PC-3 (cell line): Measurements from ENCODE around the gene ZNF296. TPM values are rescaled to one million over a fixed set of nuclear protein-coding genes. Genes with fewer than 3 reads are reported as not detected.

Source experiments
- ATAC-seq: fragments of 200-7000 bp; cut with Tn5 transposase; 2 replicates; pipeline ENCODE4 v1.9.1; 2020; ENCODE audit warnings: mild to moderate bottlenecking, moderate library complexity
- BruUV-seq: library from RNA; stranded (reverse); fragments of 400-500 nt; replicated peaks from 2 replicates; lab custom pipeline; 2021; lab: Mats Ljungman, UMichigan
- CTCF ChIA-PET: fragments of 300-600 bp; sonication (Branson Sonifier 250); formaldehyde crosslinking; loops from one replicate; lab custom pipeline; 2022; ENCODE audit warnings: antibody characterized with exemption; lab: Charles Lee
- POLR2A ChIA-PET: fragments of 300-600 bp; sonication (Branson Sonifier 250); formaldehyde crosslinking; loops from one replicate; lab custom pipeline; 2022; ENCODE audit warnings: antibody characterized with exemption; ENCODE audit not compliant: unreplicated experiment; lab: Charles Lee
- DNase-seq: peaks from one replicate; pipeline ENCODE4 v3.0.0-alpha.2; 2015
- H2AFZ ChIP-seq: fragments of 300-600 bp; sonication (generic); 2 replicates; pipeline ENCODE4 v1.6.0; 2016; ENCODE audit warnings: antibody characterized with exemption, low read length
- H3F3A ChIP-seq: fragments of 300-600 bp; sonication (generic); one replicate; pipeline ENCODE4 v1.6.0; 2017; ENCODE audit warnings: antibody characterized with exemption, low read length, control low read depth, mild to moderate bottlenecking; ENCODE audit not compliant: unreplicated experiment
- H3K27ac ChIP-seq: fragments of 300-600 bp; sonication (generic); 2 replicates; pipeline ENCODE4 v1.5.1; 2016; ENCODE audit warnings: mild to moderate bottlenecking, low read length
- H3K27me3 ChIP-seq: fragments of 300-600 bp; sonication (generic); 2 replicates; pipeline ENCODE4 v1.6.1; 2016; ENCODE audit warnings: low read length, mixed read lengths
- H3K36me3 ChIP-seq: fragments of 300-600 bp; sonication (generic); 2 replicates; pipeline ENCODE4 v1.6.1; 2016; ENCODE audit warnings: low read depth, mixed run types, low read length, mixed read lengths
- H3K4me1 ChIP-seq: fragments of 300-600 bp; sonication (generic); 2 replicates; pipeline ENCODE4 v1.5.1; 2016; ENCODE audit warnings: low read length; ENCODE audit not compliant: insufficient read depth
- H3K4me2 ChIP-seq: fragments of 300-600 bp; sonication (generic); 2 replicates; pipeline ENCODE4 v1.6.0; 2016; ENCODE audit warnings: low read length
- H3K4me3 ChIP-seq: fragments of 300-600 bp; sonication (generic); 2 replicates; pipeline ENCODE4 v1.5.1; 2016; ENCODE audit warnings: mild to moderate bottlenecking, low read length, mixed read lengths
- H3K79me2 ChIP-seq: fragments of 300-600 bp; sonication (generic); 2 replicates; pipeline ENCODE4 v1.6.1; 2017; ENCODE audit warnings: low read length, mixed read lengths
- H3K9ac ChIP-seq: fragments of 300-600 bp; sonication (generic); 2 replicates; pipeline ENCODE4 v1.6.0; 2016; ENCODE audit warnings: mild to moderate bottlenecking, low read length
- H3K9me2 ChIP-seq: fragments of 300-600 bp; sonication (generic); replicated peaks from 2 replicates; pipeline ENCODE4 v1.6.1; 2016; ENCODE audit warnings: mixed run types, low read length, mixed read lengths
- H3K9me3 ChIP-seq: fragments of 300-600 bp; sonication (generic); 2 replicates; pipeline ENCODE4 v1.6.1; 2016; ENCODE audit warnings: low read length, mixed read lengths
- H4K20me1 ChIP-seq: fragments of 300-600 bp; sonication (generic); 2 replicates; pipeline ENCODE4 v1.6.1; 2016; ENCODE audit warnings: low read length, mixed read lengths
- CTCF ChIP-seq: fragments of 300-600 bp; sonication (generic); conservative IDR thresholded peaks from 2 replicates; pipeline ENCODE4 v1.5.1; 2017; ENCODE audit warnings: antibody characterized with exemption, low read depth, mild to moderate bottlenecking, low read length
- EZH2 ChIP-seq: fragments of 300-600 bp; sonication (generic); IDR thresholded peaks from one replicate; pipeline ENCODE4 v1.6.1; 2017; ENCODE audit warnings: antibody characterized with exemption, mild to moderate bottlenecking, low read length; ENCODE audit not compliant: unreplicated experiment
- EZH2phosphoT487 ChIP-seq: fragments of 300-600 bp; sonication (generic); IDR thresholded peaks from 2 replicates; pipeline ENCODE4 v1.6.1; 2018; ENCODE audit warnings: mild to moderate bottlenecking, antibody characterized with exemption, low read length, borderline replicate concordance
- intact Hi-C: fragments of 100-400 bp; cut with micrococcal nuclease; formaldehyde crosslinking; loops from 2 replicates; pipeline ENCODE4 v1.9.0; 2023
- total RNA-seq: library from RNA; depleted of rRNA; stranded (reverse); fragments of >200 nt; gene quantifications from 2 replicates; pipeline ENCODE4 v1.2.3, GENCODE V29; 2014

The ZNF296 gene
- total RNA-seq, 1 experiment from 2014 or later: 2.4 TPM

GRCh38 chr19:45086480-45086879 lies 10.2 kb upstream of the ZNF296 start:
- ChIA-PET CTCF (no interaction called here), POLR2A (no interaction called here)
- Histone ChIP-seq H3F3A (no peaks in the 10 kb centered on the region), H3K4me3 (no peak overlapping the region), H3K79me2 (peaks cover 19% of the 10 kb centered on the region), H3K4me2 (no peak overlapping the region), H3K4me1 (peaks cover 7% of the 10 kb centered on the region), H3K27ac (no peak overlapping the region), H3K36me3 (no peaks in the 10 kb centered on the region; the same call in 1 of the 2 replicates), H3K27me3 (no peaks in the 10 kb centered on the region), H4K20me1 (no peaks in the 10 kb centered on the region), H2AFZ (no peak overlapping the region), H3K9me3 (no peaks in the 10 kb centered on the region), H3K9me2 (no peaks in the 10 kb centered on the region), H3K9ac (no peak overlapping the region)
- intact Hi-C loops: no loop called here
- TF ChIP-seq CTCF: no peak
- no peak for TF ChIP-seq EZH2
- TF ChIP-seq EZH2phosphoT487: no peak
- ATAC-seq (no peak), DNase-seq (no peak)
- no TSS peak for BruUV-seq

GRCh38 chr19:45082170-45082569 lies 5.9 kb upstream of the ZNF296 start:
- intact Hi-C loops: no loop called here
- no peaks in the 10 kb centered on the region for H4K20me1 ChIP-seq
- H3K27me3 ChIP-seq: no peaks in the 10 kb centered on the region
- no peak overlapping the region for H3K4me3 ChIP-seq
- H3K9me2 ChIP-seq: no peaks in the 10 kb centered on the region
- H3K36me3 ChIP-seq: no peaks in the 10 kb centered on the region; the same call in 1 of the 2 replicates
- no peak overlapping the region for H3K27ac ChIP-seq
- ChIA-PET CTCF (no interaction called here), POLR2A (no interaction called here)
- no peak for DNase-seq
- no peak overlapping the region for H3K4me2 ChIP-seq
- ATAC-seq: no peak
- H3K9me3 ChIP-seq: no peaks in the 10 kb centered on the region
- BruUV-seq: no TSS peak
- peaks cover 50% of the 10 kb centered on the region for H3K79me2 ChIP-seq
- H3K4me1 ChIP-seq: 0 out of 2 replicates have a peak, but pooled peaks cover 5% of the 10 kb centered on the region
- TF ChIP-seq EZH2: no peak
- TF ChIP-seq EZH2phosphoT487: no peak
- TF ChIP-seq CTCF: no peak
- H3F3A ChIP-seq: no peaks in the 10 kb centered on the region
- no peak overlapping the region for H3K9ac ChIP-seq
- H2AFZ ChIP-seq: no peak overlapping the region

GRCh38 chr19:45079911-45080370 lies 3.7 kb upstream of the ZNF296 start:
- BruUV-seq: no TSS peak
- DNase-seq: no peak
- ChIA-PET CTCF (no interaction called here), POLR2A (interaction anchor here (0.6 kb wide), 2 partner anchors 55 to 209 kb away, joined by 4 read pairs; no protein-coding TSS in a partner anchor)
- no peaks in the 10 kb centered on the region for H3K9me3 ChIP-seq
- no peaks in the 10 kb centered on the region for H3K36me3 ChIP-seq
- TF ChIP-seq EZH2phosphoT487 (no peak), CTCF (no peak), EZH2 (no peak)
- H3K4me3 ChIP-seq: peak overlapping the region; percentile 100
- H4K20me1 ChIP-seq: no peaks in the 10 kb centered on the region
- no peak overlapping the region for H2AFZ ChIP-seq
- peaks cover 57% of the 10 kb centered on the region for H3K79me2 ChIP-seq
- no peak for ATAC-seq
- H3K9ac ChIP-seq: peak overlapping the region; percentile 98
- H3K9me2 ChIP-seq: no peaks in the 10 kb centered on the region
- H3K4me2 ChIP-seq: peak overlapping the region; percentile 89
- no peaks in the 10 kb centered on the region for H3K27me3 ChIP-seq
- H3K4me1 ChIP-seq: peaks cover 11% of the 10 kb centered on the region
- no peaks in the 10 kb centered on the region for H3F3A ChIP-seq
- no peak overlapping the region for H3K27ac ChIP-seq
- intact Hi-C loops: no loop called here
